CD14-positive monocyte (primary cell): ENCODE results near the gene ARAP2. TPM values are rescaled to one million over a fixed set of nuclear protein-coding genes. Genes with fewer than 3 reads are reported as not detected.

Experiments
- DNase-seq, 3 donors: peaks; one replicate each; pipeline ENCODE4 v3.0.0-alpha.2; 2011 to 2022
- H2AFZ ChIP-seq: 2 replicates; pipeline ENCODE4 v1.6.0; 2012; ENCODE audit warnings: mild to moderate bottlenecking, low read depth, low read length, inconsistent platforms; ENCODE audit not compliant: insufficient read depth, poor library complexity, severe bottlenecking
- H3K27ac ChIP-seq, 2 donors: 1 replicate in 1 of 2; 2 replicates in 1 of 2; pipeline ENCODE4 v1.5.1; 2012 to 2013; ENCODE audit warnings: low read length in 2 of 2, control low read depth in 1 of 2, inconsistent platforms in 1 of 2, low read depth in 1 of 2, mild to moderate bottlenecking in 1 of 2
- H3K27me3 ChIP-seq, 2 donors: one replicate each; pipeline versions ENCODE4 v1.6.0 to v1.6.1; 2011 to 2013; ENCODE audit warnings: low read length in 2 of 2; ENCODE audit not compliant: control insufficient read depth in 2 of 2, insufficient read depth in 2 of 2
- H3K36me3 ChIP-seq, 2 donors: replicated peaks in 1 of 2; 1 replicate in 1 of 2; 2 replicates in 1 of 2; pipeline versions ENCODE4 v1.5.1 to v1.6.1; 2012 to 2013; ENCODE audit warnings: low read length in 2 of 2, control low read depth in 1 of 2, inconsistent platforms in 1 of 2, mild to moderate bottlenecking in 1 of 2; ENCODE audit not compliant: insufficient read depth in 2 of 2, control insufficient read depth in 1 of 2
- H3K4me1 ChIP-seq, 2 donors: 1 replicate in 1 of 2; 2 replicates in 1 of 2; pipeline versions ENCODE4 v1.5.1 to v1.6.1; 2012 to 2013; ENCODE audit warnings: low read length in 2 of 2, control low read depth in 1 of 2, inconsistent platforms in 1 of 2, mild to moderate bottlenecking in 1 of 2, moderate library complexity in 1 of 2; ENCODE audit not compliant: insufficient read depth in 2 of 2, control insufficient read depth in 1 of 2
- H3K4me2 ChIP-seq: replicated peaks from 2 replicates; pipeline ENCODE3; 2012; ENCODE audit warnings: low read length, moderate library complexity, mild to moderate bottlenecking; ENCODE audit not compliant: poor library complexity, severe bottlenecking; ENCODE audit errors: extremely low read depth
- H3K4me3 ChIP-seq, 3 experiments: fragments of 200-600 bp in 1 of 3; sonication (generic) in 1 of 3; replicated peaks in 1 of 3; 1 replicate in 2 of 3; 2 replicates in 1 of 3; pipeline ENCODE4 v1.5.1; 2011 to 2013; ENCODE audit warnings: low read length in 3 of 3, mild to moderate bottlenecking in 3 of 3, control low read depth in 2 of 3, low read depth in 2 of 3, inconsistent platforms in 1 of 3, moderate library complexity in 1 of 3
- H3K79me2 ChIP-seq: 2 replicates; pipeline ENCODE4 v1.6.0; 2012; ENCODE audit warnings: mild to moderate bottlenecking, control low read depth, inconsistent platforms, low read length, moderate library complexity; ENCODE audit not compliant: insufficient read depth
- H3K9ac ChIP-seq: 2 replicates; pipeline ENCODE4 v1.6.0; 2017; ENCODE audit warnings: low read length, mild to moderate bottlenecking; ENCODE audit not compliant: insufficient read depth, poor library complexity, severe bottlenecking
- H3K9me3 ChIP-seq, 2 donors: replicated peaks in 1 of 2; 1 replicate in 1 of 2; 2 replicates in 1 of 2; pipeline versions ENCODE4 v1.5.1 to v1.6.1; 2012 to 2013; ENCODE audit warnings: low read length in 2 of 2, control low read depth in 1 of 2; ENCODE audit not compliant: control insufficient read depth in 1 of 2, insufficient read depth in 1 of 2
- H4K20me1 ChIP-seq: 2 replicates; pipeline ENCODE4 v1.6.0; 2012; ENCODE audit warnings: mild to moderate bottlenecking, low read length, control low read depth, moderate library complexity; ENCODE audit not compliant: insufficient read depth
- H3K27ac Mint-ChIP-seq, 7 donors: one replicate each; pipeline ENCODE4 v1.8.0; 2020; ENCODE audit warnings: mild to moderate bottlenecking in 7 of 7, mixed read lengths in 7 of 7, moderate library complexity in 6 of 7, inconsistent platforms in 2 of 7
- H3K27me3 Mint-ChIP-seq, 3 donors: one replicate each; pipeline ENCODE4 v1.8.0; 2021 to 2022; ENCODE audit warnings: low read depth in 3 of 3, mild to moderate bottlenecking in 3 of 3, mixed read lengths in 3 of 3, moderate library complexity in 3 of 3, inconsistent platforms in 1 of 3
- H3K36me3 Mint-ChIP-seq, 2 donors: one replicate each; pipeline ENCODE4 v1.8.0; 2020; ENCODE audit warnings: mixed read lengths in 2 of 2, inconsistent platforms in 1 of 2, mild to moderate bottlenecking in 1 of 2
- H3K4me1 Mint-ChIP-seq: one replicate; pipeline ENCODE4 v1.8.0; 2020; ENCODE audit warnings: mild to moderate bottlenecking, mixed read lengths
- H3K4me3 Mint-ChIP-seq, 2 donors: one replicate each; pipeline ENCODE4 v1.8.0; 2020; ENCODE audit warnings: mild to moderate bottlenecking in 2 of 2, mixed read lengths in 2 of 2, moderate library complexity in 1 of 2
- H3K9me3 Mint-ChIP-seq, 7 donors: one replicate each; pipeline ENCODE4 v1.8.0; 2020 to 2022; ENCODE audit warnings: mixed read lengths in 7 of 7, mild to moderate bottlenecking in 6 of 7, moderate library complexity in 6 of 7, inconsistent platforms in 2 of 7
- CTCF ChIP-seq: fragments of 200-600 bp; IDR thresholded peaks from one replicate; pipeline ENCODE4 v1.8.0; 2022; ENCODE audit warnings: antibody characterized with exemption, mild to moderate bottlenecking
- WGBS: methylation state at CpG from one replicate; pipeline ENCODE4 v1.1.5; 2013; ENCODE audit warnings: missing lambda C conversion rate; ENCODE audit not compliant: insufficient coverage; 5-methylcytosine and 5-hydroxymethylcytosine counted together
- intact Hi-C, 2 donors: fragments of 100-400 bp; cut with micrococcal nuclease; formaldehyde crosslinking; loops; one replicate each; pipeline versions ENCODE4 v1.15.0 to v1.15.1; 2023
- polyA plus RNA-seq, 3 donors: library from polyadenylated mRNA; depleted of rRNA in 1 of 3; unstranded in 2 of 3; stranded (reverse) in 1 of 3; fragments of 300-500 nt in 2 of 3; fragments of >200 nt in 1 of 3; fragmentation: Illumina TruSeq in 2 of 3; gene quantifications; 1 replicate in 2 of 3; 2 replicates in 1 of 3; pipeline ENCODE4 v1.2.3, GENCODE V29; 2012 to 2021

The ARAP2 gene
- polyA plus RNA-seq, 3 donors: 4.6 to 17.7 (median 5.6) TPM

- no peaks in the 10 kb centered on the region for H3K27me3 Mint-ChIP-seq
- DNase-seq: no peak
- no CpG with 5 or more reads among the region's 6 CpGs for WGBS
- no peaks in the 10 kb centered on the region for H3K36me3 Mint-ChIP-seq
- no peak for TF ChIP-seq CTCF
- Histone ChIP-seq H3K4me3 (no peak overlapping the region), H3K79me2 (no peaks in the 10 kb centered on the region), H3K4me2 (no peak overlapping the region), H3K36me3 (no peaks in the 10 kb centered on the region), H3K4me1 (no peaks in the 10 kb centered on the region), H3K9ac (no peak overlapping the region), H2AFZ (no peak overlapping the region), H3K27me3 (no peaks in the 10 kb centered on the region), H3K27ac (no peak overlapping the region), H3K9me3 (no peaks in the 10 kb centered on the region), H4K20me1 (no peaks in the 10 kb centered on the region)
- no peak overlapping the region for H3K4me3 Mint-ChIP-seq
- H3K9me3 Mint-ChIP-seq: peaks cover 0 to 5% (median 0%) of the 10 kb centered on the region in 7 donors
- H3K4me1 Mint-ChIP-seq: no peaks in the 10 kb centered on the region
- intact Hi-C loops: no loop called here
- H3K27ac Mint-ChIP-seq: no peak overlapping the region
These were observed 219.2 kb downstream of the ARAP2 start for GRCh38 chr4:36024901-36025660.

GRCh38 chr4:36020351-36020750 lies 224.0 kb downstream of the ARAP2 start:
- Histone ChIP-seq H3K79me2 (no peaks in the 10 kb centered on the region), H3K4me3 (no peak overlapping the region), H3K4me1 (no peaks in the 10 kb centered on the region), H3K36me3 (no peaks in the 10 kb centered on the region), H3K9me3 (no peaks in the 10 kb centered on the region), H3K27ac (no peak overlapping the region), H3K27me3 (no peaks in the 10 kb centered on the region), H3K4me2 (no peak overlapping the region), H3K9ac (no peak overlapping the region), H2AFZ (no peak overlapping the region), H4K20me1 (no peaks in the 10 kb centered on the region)
- TF ChIP-seq CTCF: no peak
- Mint-ChIP-seq H3K9me3 (peaks cover 0 to 5% (median 0%) of the 10 kb centered on the region in 7 donors), H3K36me3 (no peaks in the 10 kb centered on the region), H3K27me3 (no peaks in the 10 kb centered on the region), H3K27ac (no peak overlapping the region), H3K4me1 (no peaks in the 10 kb centered on the region), H3K4me3 (no peak overlapping the region)
- intact Hi-C loops: no loop called here
- DNase-seq: no peak
- 100% methylated on average over 2 of the region's 3 CpGs for WGBS

Other genes with a start within 250 kb of the ARAP2 start
- not detected for gene DTHD1, start 37.1 kb upstream of the ARAP2 start, polyA plus RNA-seq